Kidney capillary endothelial cell (primary cell): ENCODE measurements around the gene PROC.
"Not testable (repeated sequence)": the region's sequence is repeated elsewhere in the genome, so short reads cannot be mapped to it uniquely, and the experiment has no call there.

Experiments
- DNase-seq: peaks from one replicate; pipeline ENCODE4 v3.0.0-alpha.2; 2018; ENCODE audit warnings: low spot score

Gene PROC

GRCh38 chr2:127428057-127428814 is 10.0 kb downstream of the PROC start:
- no peak for DNase-seq

- no peak for DNase-seq
These were observed 10.5 kb downstream of the PROC start for GRCh38 chr2:127428815-127429109.

GRCh38 chr2:127429291-127429690 is 11.1 kb downstream of the PROC start:
- DNase-seq = no peak

GRCh38 chr2:127429844-127430425 is 11.7 kb downstream of the PROC start:
- no peak for DNase-seq

GRCh38 chr2:127431408-127432023 is 13.3 kb downstream of the PROC start:
- DNase-seq = no peak

GRCh38 chr2:127434515-127434914 is 16.3 kb downstream of the PROC start:
- no peak for DNase-seq

- no peak for DNase-seq
These were observed 18.8 kb downstream of the PROC start for GRCh38 chr2:127437056-127437455.

GRCh38 chr2:127437781-127438726 is 19.8 kb downstream of the PROC start:
- DNase-seq = no peak

- DNase-seq = no peak
These were observed 21.1 kb downstream of the PROC start for GRCh38 chr2:127439343-127439742.

- no peak for DNase-seq
These were observed 30.3 kb downstream of the PROC start for GRCh38 chr2:127448526-127448925.

GRCh38 chr2:127449414-127449813 is 31.2 kb downstream of the PROC start:
- no peak for DNase-seq

GRCh38 chr2:127449898-127450297 is 31.7 kb downstream of the PROC start:
- DNase-seq = no peak

GRCh38 chr2:127451981-127452380 is 33.8 kb downstream of the PROC start:
- DNase-seq = no peak

- not testable (repeated sequence) for DNase-seq
These were observed 34.2 kb downstream of the PROC start for GRCh38 chr2:127452423-127452822.

- no peak for DNase-seq
These were observed 34.8 kb downstream of the PROC start for GRCh38 chr2:127453013-127453391.

- DNase-seq = no peak
These were observed 35.4 kb downstream of the PROC start for GRCh38 chr2:127453392-127454171.

GRCh38 chr2:127454595-127455565 is 36.7 kb downstream of the PROC start:
- no peak for DNase-seq

- DNase-seq = no peak
These were observed 37.6 kb downstream of the PROC start for GRCh38 chr2:127455566-127456493.

- DNase-seq = no peak
These were observed 38.7 kb downstream of the PROC start for GRCh38 chr2:127456960-127457359.
